Lower lobe of right lung (tissue), 2 donors: ENCODE data around the gene C6orf15. TPM values are rescaled to one million over a fixed set of nuclear protein-coding genes. Genes with fewer than 3 reads are reported as not detected.

Experiments
- ATAC-seq, 2 donors: fragments of 200-7000 bp; cut with Tn5 transposase; one replicate each; pipeline ENCODE4 v1.9.1; 2020 to 2022; ENCODE audit warnings: mild to moderate bottlenecking in 2 of 2, moderate library complexity in 2 of 2
- DNase-seq: peaks from one replicate; pipeline ENCODE4 v3.0.0-alpha.2; 2020
- H3K27ac ChIP-seq: fragments of 200-600 bp; one replicate; pipeline ENCODE4 v1.8.0; 2022
- H3K27me3 ChIP-seq: fragments of 200-600 bp; one replicate; pipeline ENCODE4 v1.8.0; 2022; ENCODE audit warnings: low read depth
- H3K36me3 ChIP-seq: fragments of 200-600 bp; one replicate; pipeline ENCODE4 v1.8.0; 2022; ENCODE audit warnings: mild to moderate bottlenecking
- H3K4me1 ChIP-seq: fragments of 200-600 bp; one replicate; pipeline ENCODE4 v1.8.0; 2022
- H3K4me3 ChIP-seq: fragments of 200-600 bp; one replicate; pipeline ENCODE4 v1.8.0; 2022; ENCODE audit warnings: mild to moderate bottlenecking
- H3K9me3 ChIP-seq: fragments of 200-600 bp; one replicate; pipeline ENCODE4 v1.8.0; 2022
- CTCF ChIP-seq: fragments of 200-600 bp; IDR thresholded peaks from one replicate; pipeline ENCODE4 v1.8.0; 2022; ENCODE audit warnings: antibody characterized with exemption, mild to moderate bottlenecking
- intact Hi-C: fragments of 100-400 bp; cut with DNase I; formaldehyde crosslinking; loops from one replicate; pipeline ENCODE4 v1.11.0; 2022
- total RNA-seq: library from RNA; stranded (reverse); fragmentation: NEBNext Ultra II Directional; extraction: Animal tissue kit (Norgen Biotek cat#: 25700); gene quantifications from one replicate; pipeline ENCODE4 v1.2.1, GENCODE V29; 2021
- donor health status: DM: no; HTN: yes; CAD: no; lungs with severe emphysema.

Gene C6orf15
- total RNA-seq, 1 donor from 2014 or later, result not detected

DNA sequence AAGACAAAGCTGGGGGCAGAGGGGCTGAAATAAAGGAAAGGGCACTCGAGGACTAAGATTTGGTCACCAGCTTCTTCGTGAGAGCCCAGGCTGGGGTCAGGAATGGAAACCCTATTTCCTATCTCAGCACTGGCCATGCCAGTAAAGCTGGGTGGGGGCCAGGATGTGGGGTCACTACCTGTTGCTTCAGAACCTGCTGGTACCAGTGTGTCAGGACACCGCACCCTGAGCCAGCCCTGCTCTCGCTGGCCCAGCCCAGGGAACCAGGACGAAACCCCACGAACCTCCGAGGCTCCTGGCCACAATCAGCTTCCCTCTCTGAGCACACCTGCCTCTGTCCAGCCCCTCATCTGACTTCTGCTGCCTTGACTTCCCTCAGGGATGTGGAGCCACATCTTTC is 5.8 kb upstream of the C6orf15 start:
- intact Hi-C loops, result no loop called here
- ATAC-seq, result no peak
- H3K4me3 ChIP-seq, result no peak overlapping the region
- no peak for DNase-seq
- no peak overlapping the region for H3K27ac ChIP-seq
- no peaks in the 10 kb centered on the region for H3K27me3 ChIP-seq
- H3K9me3 ChIP-seq, result no peaks in the 10 kb centered on the region
- H3K36me3 ChIP-seq, result no peaks in the 10 kb centered on the region
- no peak for TF ChIP-seq CTCF
- peaks cover 32% of the 10 kb centered on the region for H3K4me1 ChIP-seq

DNA sequence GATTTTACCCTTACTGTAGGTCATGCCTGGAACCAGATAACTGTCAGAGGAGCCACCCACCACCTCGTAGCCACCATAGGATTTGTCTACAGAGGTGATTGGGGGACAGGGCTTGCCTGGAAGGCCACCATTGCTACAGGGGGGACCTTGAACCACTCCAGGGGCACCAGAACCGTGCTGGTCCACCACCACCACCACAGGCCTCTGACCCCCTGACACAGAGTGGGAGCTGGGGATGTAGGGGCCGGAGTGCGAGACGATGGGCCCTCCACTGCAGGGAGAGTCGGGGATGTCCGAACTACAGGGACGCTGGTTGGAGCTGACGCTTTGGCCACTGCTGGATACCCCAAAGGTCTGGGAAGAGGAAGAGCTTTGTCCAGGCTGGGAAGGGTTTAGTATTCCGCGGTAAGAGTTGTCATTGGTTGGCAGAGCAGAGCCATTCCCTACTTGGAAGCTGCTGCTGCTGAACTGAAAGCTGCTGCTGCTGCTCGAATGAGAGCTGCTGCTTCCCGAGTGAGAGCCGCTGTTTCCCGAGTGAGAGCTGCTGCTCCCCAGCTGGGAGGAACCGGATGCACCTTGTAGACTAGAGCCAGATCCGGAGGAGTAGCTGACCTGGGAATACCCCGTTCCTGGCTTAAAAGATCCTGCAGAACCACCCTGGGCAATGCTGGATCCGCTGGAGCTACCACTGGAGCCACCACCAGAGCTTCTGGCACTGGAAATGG is 4.4 kb upstream of the C6orf15 start:
- TF ChIP-seq CTCF, result no peak
- no peaks in the 10 kb centered on the region for H3K27me3 ChIP-seq
- no peak overlapping the region for H3K4me3 ChIP-seq

GRCh38 chr6:31115941-31116560 is 3.7 kb upstream of the C6orf15 start:
- H3K4me3 ChIP-seq, result no peak overlapping the region
- no peaks in the 10 kb centered on the region for H3K27me3 ChIP-seq
- H3K27ac ChIP-seq, result no peak overlapping the region
- no peaks in the 10 kb centered on the region for H3K36me3 ChIP-seq
- intact Hi-C loops, result no loop called here
- ATAC-seq (no peak), DNase-seq (no peak)
- H3K4me1 ChIP-seq, result peaks cover 20% of the 10 kb centered on the region
- TF ChIP-seq CTCF, result no peak
- H3K9me3 ChIP-seq, result no peaks in the 10 kb centered on the region

More for the DNA sequence above, 4.4 kb upstream of the C6orf15 start:
- Histone ChIP-seq H3K4me1 (peaks cover 20% of the 10 kb centered on the region), H3K9me3 (no peaks in the 10 kb centered on the region), H3K27ac (no peak overlapping the region), H3K36me3 (no peaks in the 10 kb centered on the region)
- ATAC-seq (no peak), DNase-seq (no peak)
- intact Hi-C loops, result no loop called here

DNA sequence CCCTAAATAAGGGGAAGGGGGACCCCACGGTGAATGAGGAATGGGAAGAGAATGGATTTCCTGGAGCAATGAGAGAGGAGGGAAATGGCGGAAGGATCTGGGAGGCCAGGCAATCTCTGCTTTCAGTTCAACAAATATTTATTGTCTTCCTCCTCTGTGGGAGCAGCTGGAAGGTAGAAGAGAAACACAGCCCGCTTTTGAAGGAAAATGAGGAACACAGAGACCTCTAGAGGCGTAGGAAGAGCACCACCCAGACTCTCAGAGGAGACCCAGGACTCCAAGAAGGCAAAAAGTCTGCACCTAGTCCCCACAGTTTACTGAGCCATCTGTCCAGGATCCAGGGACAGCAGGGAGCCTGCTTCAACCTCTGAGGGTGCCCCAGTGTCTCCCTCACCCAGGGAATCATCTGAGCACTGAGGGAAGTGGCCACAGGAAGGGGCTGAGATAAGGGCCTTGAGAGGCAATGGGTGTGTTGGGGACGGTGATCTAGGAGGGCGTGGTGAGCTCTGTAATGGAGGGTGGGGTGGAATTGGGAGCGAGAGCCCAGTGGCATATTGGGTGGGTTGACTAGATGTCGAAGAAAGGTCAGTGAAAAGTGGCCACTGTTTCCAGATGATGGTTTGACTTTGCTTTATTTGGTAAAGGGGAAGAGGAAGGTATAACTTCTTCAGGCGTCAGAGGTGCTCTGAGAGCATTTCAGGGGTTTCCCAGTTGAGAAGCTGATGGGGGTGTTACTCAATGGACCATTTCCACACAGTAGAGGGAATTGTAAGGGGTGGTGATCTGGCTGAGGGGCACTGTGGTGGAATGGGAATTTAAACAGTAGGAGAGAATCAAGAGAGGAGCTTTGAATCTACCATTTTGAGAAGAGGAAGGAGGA is 2.8 kb upstream of the C6orf15 start:
- Histone ChIP-seq H3K9me3 (no peaks in the 10 kb centered on the region), H3K36me3 (no peaks in the 10 kb centered on the region), H3K4me1 (peaks cover 20% of the 10 kb centered on the region), H3K27ac (peak overlapping the region; percentile 58), H3K4me3 (peak overlapping the region; percentile 31), H3K27me3 (no peaks in the 10 kb centered on the region)
- DNase-seq, result no peak
- TF ChIP-seq CTCF, result peak; percentile 19
- ATAC-seq, result peak; percentile 65 to 71
- intact Hi-C loops, result no loop called here

- no peak for TF ChIP-seq CTCF
- no peaks in the 10 kb centered on the region for H3K36me3 ChIP-seq
- peaks cover 20% of the 10 kb centered on the region for H3K4me1 ChIP-seq
- no peaks in the 10 kb centered on the region for H3K27me3 ChIP-seq
- no peaks in the 10 kb centered on the region for H3K9me3 ChIP-seq
- intact Hi-C loops, result no loop called here
- peak within 1 kb of the TSS; percentile 58 for H3K27ac ChIP-seq
- H3K4me3 ChIP-seq, result peak within 1 kb of the TSS; percentile 31
- DNase-seq, result peak; percentile 81
- peak; percentile 94 to 96 for ATAC-seq
Measured at GRCh38 chr6:31114541-31114878, 2.1 kb upstream of the C6orf15 start, which contains the start of gene PSORS1C1. Gene PSORS1C1, plus strand, starts transcription at chr6:31114800. Its CDS starts 14,833 bp downstream, at chr6:31129633.
